Lung (tissue), 12 donors: ENCODE measurements around the gene PLA2G10. TPM values are rescaled to one million over a fixed set of nuclear protein-coding genes. Genes with fewer than 3 reads are reported as not detected.

Experiments
- ATAC-seq: fragments of 200-7000 bp; cut with Tn5 transposase; one replicate; pipeline ENCODE4 v1.9.1; 2020; ENCODE audit warnings: moderate number of reproducible peaks; ENCODE audit not compliant: insufficient read depth, low FRiP score
- DNase-seq, 3 donors: peaks; one replicate each; pipeline ENCODE4 v3.0.0-alpha.2; 2013 to 2017
- H3K27ac ChIP-seq, 2 donors: one replicate each; pipeline ENCODE4 v1.5.1; 2013; ENCODE audit warnings: mild to moderate bottlenecking in 2 of 2, moderate library complexity in 2 of 2, control low read depth in 1 of 2, inconsistent platforms in 1 of 2, low read depth in 1 of 2, low read length in 1 of 2
- H3K27me3 ChIP-seq, 3 donors: one replicate each; pipeline ENCODE4 v1.5.1; 2013; ENCODE audit warnings: low read length in 2 of 3; ENCODE audit not compliant: control insufficient read depth in 3 of 3, insufficient read depth in 3 of 3
- H3K36me3 ChIP-seq, 4 donors: one replicate each; pipeline ENCODE4 v1.5.1; 2013; ENCODE audit warnings: low read length in 4 of 4, mild to moderate bottlenecking in 1 of 4, moderate library complexity in 1 of 4; ENCODE audit not compliant: control insufficient read depth in 4 of 4, insufficient read depth in 4 of 4
- H3K4me1 ChIP-seq, 5 donors: one replicate each; pipeline ENCODE4 v1.5.1; 2013; ENCODE audit warnings: low read length in 5 of 5, mild to moderate bottlenecking in 2 of 5, moderate library complexity in 1 of 5; ENCODE audit not compliant: control insufficient read depth in 5 of 5, insufficient read depth in 5 of 5
- H3K4me3 ChIP-seq: one replicate; pipeline ENCODE4 v1.5.1; 2013; ENCODE audit warnings: mild to moderate bottlenecking, control low read depth, moderate library complexity
- H3K9ac ChIP-seq, 2 donors: one replicate each; pipeline ENCODE4 v1.5.1; 2013; ENCODE audit warnings: low read length in 2 of 2, control low read depth in 1 of 2; ENCODE audit not compliant: insufficient read depth in 1 of 2
- H3K9me3 ChIP-seq, 4 donors: one replicate each; pipeline ENCODE4 v1.5.1; 2013; ENCODE audit warnings: low read length in 3 of 4, mild to moderate bottlenecking in 1 of 4, moderate library complexity in 1 of 4; ENCODE audit not compliant: control insufficient read depth in 4 of 4, insufficient read depth in 3 of 4
- CTCF ChIP-seq: IDR thresholded peaks from 2 replicates; pipeline ENCODE4 v1.5.1; 2012; ENCODE audit warnings: mild to moderate bottlenecking; ENCODE audit errors: control extremely low read depth, extremely low read depth
- WGBS, 2 donors: extraction: QIAGEN DNeasy Blood & Tissue Kit; methylation state at CpG; one replicate each; pipeline ENCODE4 v1.1.7; 2013; 5-methylcytosine and 5-hydroxymethylcytosine counted together
- polyA plus RNA-seq, 2 donors: library from polyadenylated mRNA; stranded (reverse); fragments of 200-250 nt; gene quantifications; one replicate each; pipeline ENCODE4 v1.2.1, GENCODE V29; 2013
- total RNA-seq, 2 donors: library from RNA; depleted of rRNA in 1 of 2; stranded (reverse); fragments of >200 nt in 1 of 2; gene quantifications; one replicate each; pipeline ENCODE4 v1.2.1, GENCODE V29; 2014 to 2021
- donor health status: control.
- donor health status: control.
- donor health status: Bipolar disorder and iron deficiency.
- donor health status: healthy.
- donor health status: DM: yes; HTN: yes; CAD: no.

The PLA2G10 gene
- total and polyA plus RNA-seq, 4 donors: 0.40 to 10.1 (median 5.7) TPM

GRCh38 chr16:14672403-14672971, 21.6 kb downstream of the PLA2G10 start:
- Histone ChIP-seq H3K27ac (peak overlapping the region in 1 of 2 donors; percentile 61), H3K36me3 (peaks cover 0 to 14% (median 5%) of the 10 kb centered on the region in 4 donors), H3K4me1 (peaks cover 0 to 2% (median 0%) of the 10 kb centered on the region in 5 donors), H3K27me3 (no peaks in the 10 kb centered on the region), H3K9me3 (no peaks in the 10 kb centered on the region), H3K9ac (no peak overlapping the region), H3K4me3 (no peak overlapping the region)
- ATAC-seq (peak; percentile 82), DNase-seq (no peak)
- TF ChIP-seq CTCF: no peak
- WGBS, 2 donors: 52 to 61% methylated on average over 7 of the region's 7 CpGs

GRCh38 chr16:14669776-14670175, 24.3 kb downstream of the PLA2G10 start:
- no peak for ATAC-seq
- no peak for TF ChIP-seq CTCF
- no peak overlapping the region for H3K9ac ChIP-seq
- H3K27me3 ChIP-seq: no peaks in the 10 kb centered on the region
- peak in 1 of 3 donors; percentile 7 for DNase-seq
- H3K9me3 ChIP-seq: no peaks in the 10 kb centered on the region
- 84 to 97% methylated on average over 4 of the region's 4 CpGs for WGBS, 2 donors
- H3K4me1 ChIP-seq: peaks cover 0 to 3% (median 0%) of the 10 kb centered on the region in 5 donors
- no peak overlapping the region for H3K4me3 ChIP-seq
- H3K27ac ChIP-seq: no peak overlapping the region
- H3K36me3 ChIP-seq: peaks cover 15 to 34% (median 18%) of the 10 kb centered on the region in 4 donors

GRCh38 chr16:14668556-14669223, 25.4 kb downstream of the PLA2G10 start:
- ATAC-seq: no peak
- no peak overlapping the region for H3K9ac ChIP-seq
- no peak overlapping the region for H3K4me3 ChIP-seq
- no peaks in the 10 kb centered on the region for H3K9me3 ChIP-seq
- WGBS, 2 donors: 86 to 92% methylated on average over 7 of the region's 7 CpGs
- no peak overlapping the region for H3K27ac ChIP-seq
- peaks cover 18 to 41% (median 23%) of the 10 kb centered on the region in 4 donors for H3K36me3 ChIP-seq
- H3K27me3 ChIP-seq: no peaks in the 10 kb centered on the region
- H3K4me1 ChIP-seq: peaks cover 0 to 3% (median 0%) of the 10 kb centered on the region in 5 donors
- no peak for TF ChIP-seq CTCF
- peak in 1 of 3 donors; percentile 34 for DNase-seq
